ENCODE results near the gene VMO1. TPM values are rescaled to one million over a fixed set of nuclear protein-coding genes. Genes with fewer than 3 reads are reported as not detected.
A peak's percentile ranks its signal among the peaks of the same experiment; 100 is the strongest.

VMO1 gene
- total RNA-seq, 1 donor from 2014 or later = 0.75 TPM

- no peaks in the 10 kb centered on the region for H3K79me2 ChIP-seq (ENCODE audit: insufficient read depth, low read length)
- no peak overlapping the region for H3K4me3 ChIP-seq (ENCODE audit: insufficient read depth, low read depth, low read length)
- no peaks in the 10 kb centered on the region for H4K20me1 ChIP-seq (ENCODE audit: insufficient read depth, low read length)
- no peak overlapping the region for H3K4me2 ChIP-seq (ENCODE audit: low read length)
- peaks cover 12% of the 10 kb centered on the region for H3K4me1 ChIP-seq (ENCODE audit: insufficient read depth, low read length)
- FAIRE-seq = no peak
- Mint-ChIP-seq H3K4me1 (ENCODE audit: low read depth, unreplicated experiment) (no peaks in the 10 kb centered on the region), H3K27ac (ENCODE audit: unreplicated experiment) (peak overlapping the region; percentile 72), H3K27me3 (ENCODE audit: low read depth, unreplicated experiment) (peaks cover 66% of the 10 kb centered on the region), H3K36me3 (ENCODE audit: low read depth, unreplicated experiment) (peaks cover 9% of the 10 kb centered on the region), H3K4me3 (ENCODE audit: unreplicated experiment) (no peak overlapping the region), H3K9me3 (ENCODE audit: unreplicated experiment) (peaks cover 2% of the 10 kb centered on the region)
- H2AFZ ChIP-seq (ENCODE audit: low read depth, low read length) = no peak overlapping the region
- H3K9ac ChIP-seq (ENCODE audit: low read length) = no peak overlapping the region
- TF ChIP-seq CTCF (IDR thresholded peaks at IDR 0.05; ENCODE audit: insufficient read depth, low read depth, low read length) = no peak
- TF ChIP-seq EZH2 (IDR thresholded peaks at IDR 0.05; ENCODE audit: insufficient read depth, low read length) = no peak
- no peak for DNase-seq (ENCODE audit: low read depth)
- no peaks in the 10 kb centered on the region for H3K9me3 ChIP-seq (ENCODE audit: insufficient read depth, low read depth, low read length)
- peaks cover 48% of the 10 kb centered on the region for H3K27me3 ChIP-seq (ENCODE audit: insufficient read depth, low read length)
- H3K27ac ChIP-seq (ENCODE audit: low read depth, low read length) = no peak overlapping the region
- H3K36me3 ChIP-seq (ENCODE audit: insufficient read depth, low read length) = no peaks in the 10 kb centered on the region
Observed at GRCh38 chr17:4741544-4741943, 44.6 kb downstream of the VMO1 start.

GRCh38 chr17:4740584-4740983 lies 45.6 kb downstream of the VMO1 start:
- H3K36me3 Mint-ChIP-seq (ENCODE audit: low read depth, unreplicated experiment) = peaks cover 9% of the 10 kb centered on the region
- no peaks in the 10 kb centered on the region for H3K9me3 ChIP-seq (ENCODE audit: insufficient read depth, low read depth, low read length)
- H3K27ac ChIP-seq (ENCODE audit: low read depth, low read length) = no peak overlapping the region
- H3K27ac Mint-ChIP-seq (ENCODE audit: unreplicated experiment) = no peak overlapping the region
- TF ChIP-seq EZH2 (IDR thresholded peaks at IDR 0.05; ENCODE audit: insufficient read depth, low read length) = no peak
- TF ChIP-seq CTCF (IDR thresholded peaks at IDR 0.05; ENCODE audit: insufficient read depth, low read depth, low read length) = no peak
- peaks cover 12% of the 10 kb centered on the region for H3K4me1 ChIP-seq (ENCODE audit: insufficient read depth, low read length)
- peaks cover 44% of the 10 kb centered on the region for H3K27me3 ChIP-seq (ENCODE audit: insufficient read depth, low read length)
- no peaks in the 10 kb centered on the region for H3K36me3 ChIP-seq (ENCODE audit: insufficient read depth, low read length)
- H4K20me1 ChIP-seq (ENCODE audit: insufficient read depth, low read length) = no peaks in the 10 kb centered on the region
- no peaks in the 10 kb centered on the region for H3K9me3 Mint-ChIP-seq (ENCODE audit: unreplicated experiment)
- H2AFZ ChIP-seq (ENCODE audit: low read depth, low read length) = no peak overlapping the region
- H3K27me3 Mint-ChIP-seq (ENCODE audit: low read depth, unreplicated experiment) = peaks cover 57% of the 10 kb centered on the region
- no peaks in the 10 kb centered on the region for H3K4me1 Mint-ChIP-seq (ENCODE audit: low read depth, unreplicated experiment)
- no peak overlapping the region for H3K4me3 ChIP-seq (ENCODE audit: insufficient read depth, low read depth, low read length)
- peak overlapping the region; percentile 85 for H3K4me3 Mint-ChIP-seq (ENCODE audit: unreplicated experiment)
- no peaks in the 10 kb centered on the region for H3K79me2 ChIP-seq (ENCODE audit: insufficient read depth, low read length)
- FAIRE-seq (no peak), DNase-seq (ENCODE audit: low read depth) (no peak)
- no peak overlapping the region for H3K9ac ChIP-seq (ENCODE audit: low read length)
- no peak overlapping the region for H3K4me2 ChIP-seq (ENCODE audit: low read length)

DNA sequence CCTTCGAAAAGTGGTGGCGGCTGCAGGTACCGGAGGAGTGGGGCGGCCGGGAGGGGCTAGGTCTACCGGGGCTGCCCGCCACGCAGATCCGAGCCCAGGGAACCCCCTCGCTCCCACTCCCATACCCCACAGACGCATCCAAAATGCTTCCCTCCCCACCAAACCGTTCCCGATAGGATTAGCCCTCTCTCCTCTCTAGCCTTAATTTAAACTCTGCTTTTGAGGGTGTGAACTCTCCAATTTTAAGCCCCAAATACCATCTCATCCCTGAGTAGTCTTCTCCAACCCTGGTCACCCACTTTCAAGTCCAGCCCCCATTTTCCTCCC lies 46.2 kb downstream of the VMO1 start:
- TF ChIP-seq EZH2 (IDR thresholded peaks at IDR 0.05; ENCODE audit: insufficient read depth, low read length) (no peak), CTCF (IDR thresholded peaks at IDR 0.05; ENCODE audit: insufficient read depth, low read depth, low read length) (no peak)
- H3K36me3 ChIP-seq (ENCODE audit: insufficient read depth, low read length) = no peaks in the 10 kb centered on the region
- peaks cover 38% of the 10 kb centered on the region for H3K27me3 ChIP-seq (ENCODE audit: insufficient read depth, low read length)
- no peaks in the 10 kb centered on the region for H4K20me1 ChIP-seq (ENCODE audit: insufficient read depth, low read length)
- DNase-seq (ENCODE audit: low read depth) (no peak), FAIRE-seq (no peak)
- no peaks in the 10 kb centered on the region for H3K9me3 ChIP-seq (ENCODE audit: insufficient read depth, low read depth, low read length)
- peaks cover 9% of the 10 kb centered on the region for H3K36me3 Mint-ChIP-seq (ENCODE audit: low read depth, unreplicated experiment)
- peak overlapping the region; percentile 85 for H3K4me3 Mint-ChIP-seq (ENCODE audit: unreplicated experiment)
- no peaks in the 10 kb centered on the region for H3K9me3 Mint-ChIP-seq (ENCODE audit: unreplicated experiment)
- peaks cover 56% of the 10 kb centered on the region for H3K27me3 Mint-ChIP-seq (ENCODE audit: low read depth, unreplicated experiment)
- no peaks in the 10 kb centered on the region for H3K4me1 Mint-ChIP-seq (ENCODE audit: low read depth, unreplicated experiment)
- H3K27ac ChIP-seq (ENCODE audit: low read depth, low read length) = no peak overlapping the region
- H3K4me3 ChIP-seq (ENCODE audit: insufficient read depth, low read depth, low read length) = peak overlapping the region; percentile 63
- peaks cover 12% of the 10 kb centered on the region for H3K4me1 ChIP-seq (ENCODE audit: insufficient read depth, low read length)
- no peak overlapping the region for H3K27ac Mint-ChIP-seq (ENCODE audit: unreplicated experiment)
- H3K9ac ChIP-seq (ENCODE audit: low read length) = no peak overlapping the region
- H3K79me2 ChIP-seq (ENCODE audit: insufficient read depth, low read length) = no peaks in the 10 kb centered on the region
- peak overlapping the region; percentile 92 for H2AFZ ChIP-seq (ENCODE audit: low read depth, low read length)
- peak overlapping the region; percentile 93 for H3K4me2 ChIP-seq (ENCODE audit: low read length)
